HCEC 1CT (cell line): ENCODE measurements around the gene NEGR1.
A peak's percentile ranks its signal among the peaks of the same experiment; 100 is the strongest.

ENCODE experiments used
- DNase-seq: peaks from one replicate; pipeline ENCODE4 v3.0.0-alpha.2; 2017

Gene NEGR1

GRCh38 chr1:71610476-71610875 is 671.9 kb downstream of the NEGR1 start:
- no peak for DNase-seq

DNA sequence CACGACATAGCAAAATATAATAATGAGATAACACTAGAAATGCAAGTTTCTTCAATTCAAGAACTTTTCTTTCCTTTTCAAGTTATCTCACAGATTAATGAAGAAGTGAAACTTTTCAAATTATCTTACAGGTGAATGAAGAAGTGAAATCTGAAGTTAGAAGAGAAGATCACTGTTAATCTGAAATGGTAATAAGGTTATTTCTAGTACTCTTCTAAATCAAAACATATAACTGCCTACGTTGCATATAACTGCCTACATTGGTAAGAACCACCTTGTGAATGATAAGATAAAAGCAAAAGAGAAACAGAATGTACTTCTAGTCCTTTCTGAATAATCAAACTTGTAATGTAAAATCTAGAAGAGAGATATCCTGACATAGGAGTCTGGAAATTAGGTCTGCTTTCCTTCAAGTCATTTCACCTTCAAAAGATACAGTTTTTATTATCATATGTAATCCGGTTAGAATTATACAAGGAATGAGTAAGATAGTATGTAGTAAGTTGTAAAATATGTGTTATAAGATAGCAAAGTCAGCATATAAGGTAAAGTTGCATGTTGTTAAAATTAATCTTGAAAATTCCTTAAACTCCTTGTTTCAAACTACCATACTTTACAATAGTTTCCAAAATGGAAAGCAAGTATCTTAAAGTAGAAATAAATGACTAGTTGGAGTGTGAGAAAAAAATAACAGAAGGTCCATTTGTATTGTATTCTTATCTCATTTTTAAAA is 679.1 kb downstream of the NEGR1 start:
- DNase-seq, result no peak

DNA sequence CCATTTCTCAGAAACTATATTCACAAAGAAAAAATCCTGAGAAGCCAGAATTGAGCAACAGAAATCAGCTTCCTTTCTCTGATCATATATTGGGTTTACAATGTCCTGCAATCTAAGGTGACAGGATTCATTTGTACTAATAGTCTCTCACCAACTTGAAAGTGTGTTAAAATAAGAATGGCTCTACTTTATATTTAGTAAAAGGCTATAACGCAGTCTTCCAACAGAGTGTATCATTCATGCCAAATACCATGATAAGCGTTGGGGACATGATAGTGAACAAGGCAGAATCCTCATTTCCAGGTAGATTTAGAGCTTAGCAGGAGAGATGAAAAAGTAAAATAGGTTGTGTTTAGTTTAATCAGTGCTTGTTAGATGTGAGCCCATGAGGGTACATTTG is 682.3 kb downstream of the NEGR1 start:
- no peak for DNase-seq

- DNase-seq, result no peak
Observed at GRCh38 chr1:71599306-71599705, 683.0 kb downstream of the NEGR1 start.

DNA sequence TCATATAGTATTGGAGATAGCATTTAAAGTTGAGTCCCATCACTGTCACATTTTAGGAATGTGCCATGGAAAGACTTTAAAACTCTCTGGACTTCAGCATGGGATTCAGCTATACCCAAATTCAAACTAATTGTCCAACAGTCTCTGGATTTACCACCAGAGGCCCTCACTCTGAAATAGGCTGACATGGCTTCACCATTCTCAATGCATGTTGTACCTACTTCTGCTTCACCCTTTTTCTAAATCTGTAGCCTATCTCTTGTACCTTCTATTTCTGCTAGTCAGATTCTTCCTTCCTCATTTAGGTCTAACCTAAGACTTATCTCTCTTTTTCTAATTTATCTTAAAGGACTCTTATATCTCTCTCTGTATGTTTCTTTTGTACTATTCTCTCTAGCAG is 688.8 kb downstream of the NEGR1 start:
- peak; percentile 14 for DNase-seq

DNA sequence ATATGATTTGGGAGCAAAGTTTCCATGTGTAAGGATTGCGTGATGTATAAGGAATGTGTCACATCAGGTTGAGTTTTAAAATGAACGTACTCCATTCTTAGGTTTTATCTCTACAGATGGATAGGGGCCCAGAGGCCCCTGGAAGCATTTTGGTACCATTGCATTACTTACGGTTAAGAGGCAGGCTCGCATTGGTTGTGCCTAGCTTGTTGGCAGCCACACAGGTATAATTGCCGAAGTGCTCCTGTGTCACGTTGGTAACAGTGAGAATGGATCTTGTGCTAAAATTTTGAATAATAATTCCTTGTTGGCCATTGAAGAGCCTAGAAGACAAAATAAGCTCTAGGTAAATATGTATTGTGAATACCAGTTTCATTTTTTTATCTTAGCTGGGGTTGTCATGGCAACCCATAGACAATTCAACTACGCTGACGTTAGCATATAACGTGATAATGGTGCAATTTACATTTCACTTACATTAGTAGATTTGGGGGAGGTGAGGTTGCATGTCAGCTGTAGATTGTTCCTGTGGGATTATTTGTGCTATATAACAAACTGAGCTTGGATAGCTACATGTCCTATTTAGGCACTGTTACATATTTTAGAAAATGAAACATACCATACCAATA is 689.6 kb downstream of the NEGR1 start:
- no peak for DNase-seq

DNA sequence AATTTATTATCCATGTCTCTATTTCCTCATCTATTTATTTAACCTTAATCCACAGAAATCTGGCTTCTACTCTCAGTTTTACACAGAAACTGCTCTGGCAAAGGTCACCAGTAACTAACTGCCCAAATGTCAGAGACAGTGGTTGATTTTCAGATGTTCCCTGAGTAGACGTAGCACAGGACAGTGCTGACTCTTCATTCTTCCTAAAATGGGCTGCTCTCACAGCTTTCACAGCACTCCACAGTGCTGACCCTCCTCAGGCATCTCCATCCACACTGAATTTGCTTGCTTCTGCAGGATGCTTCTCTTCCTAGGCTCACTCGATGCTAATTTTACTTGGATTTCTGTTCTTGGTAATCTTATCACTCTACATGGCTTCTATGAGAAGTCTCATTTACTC is 693.3 kb downstream of the NEGR1 start:
- no peak for DNase-seq

DNA sequence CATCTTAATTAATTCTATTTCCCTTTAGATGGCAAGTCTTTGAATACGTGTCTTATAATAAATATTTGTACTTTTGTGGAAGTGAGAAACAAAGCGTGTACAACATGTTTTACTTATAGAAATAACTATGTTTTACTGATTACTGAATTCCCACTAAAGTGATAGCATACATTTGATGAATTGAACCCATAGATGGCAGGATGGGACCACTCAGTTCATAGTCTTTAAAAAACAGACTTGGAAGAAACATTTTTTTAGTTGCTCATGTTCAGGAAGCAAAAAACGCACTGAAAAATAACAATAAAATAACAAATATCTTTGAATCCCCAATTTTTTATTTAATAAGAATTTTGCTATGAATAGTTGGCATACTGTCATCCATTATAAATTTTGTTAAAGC is 694.4 kb downstream of the NEGR1 start:
- peak; percentile 35 for DNase-seq

DNA sequence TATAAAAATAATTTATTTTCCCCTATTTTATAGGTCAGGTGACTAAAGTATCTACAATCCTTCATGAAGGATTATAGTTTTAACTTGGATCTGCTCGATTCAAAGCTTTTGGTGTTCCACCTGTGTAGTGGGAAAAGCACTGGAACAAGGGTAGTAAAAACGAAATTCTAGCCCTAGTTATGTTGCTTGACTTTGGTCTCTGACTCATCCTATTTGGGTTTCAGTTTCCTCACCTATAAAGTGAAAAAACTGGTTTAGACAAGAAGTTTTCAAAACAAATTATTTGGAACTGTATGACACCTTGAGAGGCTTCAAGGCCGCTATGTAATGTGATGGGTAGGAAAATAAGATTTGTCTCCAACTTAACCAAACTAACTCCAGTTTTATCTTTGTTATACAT is 696.3 kb downstream of the NEGR1 start:
- DNase-seq, result no peak

GRCh38 chr1:71583756-71584155 is 698.6 kb downstream of the NEGR1 start:
- DNase-seq, result no peak

DNA sequence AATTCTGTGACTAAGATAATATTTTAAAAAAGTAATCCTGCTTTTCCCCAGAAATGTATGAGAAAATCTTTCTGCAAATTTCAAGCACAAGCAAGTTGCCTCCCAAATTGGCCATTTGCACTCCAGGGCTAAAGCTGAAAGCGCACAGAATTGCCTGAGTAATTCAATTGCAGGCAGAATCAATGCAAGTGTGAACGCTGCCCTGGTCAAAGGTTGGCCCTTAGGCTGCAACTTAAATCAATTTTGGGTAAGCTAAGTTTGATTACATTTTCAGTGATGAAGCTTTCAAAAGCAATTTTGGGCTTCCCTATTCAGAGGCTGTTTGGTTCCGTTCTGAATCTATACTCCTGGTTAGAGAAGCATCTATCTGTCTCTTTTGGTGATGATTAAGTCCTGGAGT is 699.7 kb downstream of the NEGR1 start:
- no peak for DNase-seq

DNA sequence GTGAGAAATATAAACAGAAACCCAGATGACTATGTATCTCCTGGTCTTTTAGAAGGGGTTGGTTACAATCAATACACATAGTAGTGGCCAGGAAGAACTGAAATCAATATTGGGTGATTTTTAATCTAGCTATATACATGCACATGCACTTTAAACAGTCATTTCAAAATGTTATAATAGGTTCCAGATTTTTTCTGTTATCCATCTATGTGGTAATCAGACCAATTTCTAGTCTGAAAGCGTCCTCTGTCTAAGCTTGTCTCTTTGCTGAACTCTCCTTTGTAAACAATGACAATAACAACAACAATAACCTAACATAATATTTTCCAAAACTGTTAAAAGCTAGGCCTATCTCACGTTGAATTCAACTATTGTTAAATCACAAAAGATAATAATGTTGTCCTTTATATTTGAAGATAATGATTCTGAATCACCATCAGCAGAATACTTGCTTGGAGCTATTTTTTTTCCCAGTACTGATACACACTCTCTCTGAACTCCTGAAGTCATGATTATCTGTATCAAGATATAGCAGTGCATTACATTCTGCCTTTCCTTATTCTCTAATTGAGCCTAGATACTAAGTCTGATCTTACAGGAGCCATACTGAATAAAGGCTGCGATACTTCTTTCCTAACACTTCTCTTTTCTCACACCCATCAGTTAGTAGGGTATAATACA is 704.7 kb downstream of the NEGR1 start:
- DNase-seq, result no peak

DNA sequence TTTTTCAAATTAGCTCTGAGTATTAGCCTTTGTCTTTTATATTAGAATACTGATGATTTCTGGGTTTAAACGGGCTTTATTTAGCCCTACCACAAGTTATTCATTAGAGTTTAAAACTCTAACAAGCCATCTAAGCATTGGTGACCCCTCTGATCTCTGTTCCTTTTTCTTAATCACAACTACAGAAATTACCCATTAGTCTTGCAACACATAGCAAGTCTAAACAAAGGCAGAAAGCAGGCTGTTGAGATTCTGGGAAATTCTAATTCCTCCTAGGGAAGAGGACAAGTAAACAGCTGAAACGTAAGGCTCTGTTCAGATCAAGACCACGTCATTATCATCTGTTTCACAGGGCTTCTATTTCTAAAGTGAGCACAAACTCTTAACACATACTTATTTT is 710.3 kb downstream of the NEGR1 start:
- DNase-seq, result no peak

DNA sequence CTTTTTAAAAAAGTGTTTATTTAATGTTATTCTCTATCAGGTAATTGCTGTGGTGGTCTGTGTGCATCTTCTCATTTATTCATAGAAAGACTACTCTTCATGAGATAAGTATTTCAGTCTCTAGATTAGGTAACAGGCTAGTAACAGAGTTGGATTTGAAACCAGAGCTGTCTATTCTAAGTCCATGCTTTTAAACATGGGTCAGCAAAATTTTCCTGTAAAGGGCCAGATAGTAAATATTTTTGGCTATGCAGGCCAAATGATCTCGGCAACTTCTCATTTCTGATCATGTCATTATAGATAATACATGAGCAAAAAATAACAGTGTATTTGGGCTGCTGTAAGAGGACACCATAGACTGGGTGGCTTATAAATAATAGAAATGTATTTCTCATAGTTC is 715.9 kb downstream of the NEGR1 start:
- no peak for DNase-seq

- DNase-seq, result no peak
Observed at GRCh38 chr1:71565831-71566230, 716.5 kb downstream of the NEGR1 start.

- peak; percentile 55 for DNase-seq
Observed at GRCh38 chr1:71565262-71565661, 717.1 kb downstream of the NEGR1 start.

DNA sequence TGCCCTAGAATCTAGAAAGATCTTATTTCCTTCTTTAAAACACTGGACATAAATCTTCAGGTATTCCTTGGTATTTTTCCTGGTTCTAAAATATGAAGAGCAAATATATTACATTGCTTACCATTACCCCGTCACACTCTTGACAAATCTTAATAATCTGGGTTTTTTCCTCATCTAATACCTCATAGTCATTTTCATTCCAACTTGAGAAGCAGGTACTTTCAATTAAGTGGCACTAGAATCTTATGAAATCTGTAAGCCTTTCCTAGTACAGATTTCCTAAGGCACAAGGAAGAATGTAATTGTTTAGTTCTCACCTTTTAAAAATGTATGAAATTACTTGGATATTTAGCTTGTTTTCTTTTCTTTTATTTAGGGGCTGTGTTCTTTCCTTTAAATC is 720.0 kb downstream of the NEGR1 start:
- DNase-seq, result no peak

GRCh38 chr1:71561729-71562128 is 720.6 kb downstream of the NEGR1 start:
- DNase-seq, result peak; percentile 77

DNA sequence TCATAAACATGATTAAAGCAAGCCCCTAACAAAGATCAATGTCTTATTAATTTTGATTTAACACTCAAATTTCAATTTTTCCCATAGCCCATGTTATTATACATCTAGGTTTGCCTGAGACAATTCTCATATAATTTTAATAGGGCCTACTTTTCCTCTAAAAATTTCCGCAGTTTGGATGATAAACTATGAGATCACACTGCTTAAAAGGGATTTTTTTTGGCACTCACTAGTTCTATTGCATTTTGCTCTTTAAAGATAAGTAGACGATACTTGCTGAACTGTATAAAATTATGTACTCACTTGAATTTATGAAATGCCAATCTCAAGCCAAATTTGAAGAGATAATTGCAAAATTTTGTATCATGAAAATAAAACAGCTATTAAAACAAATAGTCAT is 721.1 kb downstream of the NEGR1 start:
- DNase-seq, result peak; percentile 52

- DNase-seq, result no peak
Observed at GRCh38 chr1:71559880-71560279, 722.5 kb downstream of the NEGR1 start.

- DNase-seq, result no peak
Observed at GRCh38 chr1:71557138-71557537, 725.2 kb downstream of the NEGR1 start.

GRCh38 chr1:71548398-71548890 is 733.9 kb downstream of the NEGR1 start:
- DNase-seq, result no peak

DNA sequence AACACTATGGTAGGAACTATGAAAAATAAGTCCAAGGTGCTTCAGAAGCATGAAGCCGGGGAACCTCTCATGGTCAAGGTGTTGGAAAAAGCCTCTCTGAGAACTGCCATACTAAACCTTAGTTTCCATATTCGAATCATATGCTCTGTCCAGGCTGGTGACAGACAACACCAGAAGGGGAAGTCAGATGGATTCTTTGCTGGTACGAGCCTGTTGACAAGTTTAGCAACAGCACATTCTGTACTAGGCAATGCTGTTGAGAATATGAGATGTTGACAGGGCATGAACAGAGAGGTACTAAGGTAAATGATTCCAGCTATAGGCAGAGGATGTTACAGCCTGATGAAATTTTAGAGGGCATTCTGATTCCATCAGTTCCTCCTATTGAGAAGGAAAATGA is 740.2 kb downstream of the NEGR1 start:
- DNase-seq, result no peak

GRCh38 chr1:71533950-71534349 is 748.4 kb downstream of the NEGR1 start:
- DNase-seq, result no peak
